SK-N-SH (cell line): ENCODE results near the gene FBXW5. TPM values are rescaled to one million over a fixed set of nuclear protein-coding genes. Genes with fewer than 3 reads are reported as not detected.

ENCODE experiments used
- CTCF ChIA-PET: fragments of 300-600, 350-600 bp; formaldehyde crosslinking; extraction: SDS; loops from one replicate; lab custom pipeline; 2021; lab: Yijun Ruan, JAX
- POLR2A ChIA-PET: fragments of 350-600 bp; sonication (Branson Sonifier 250); formaldehyde crosslinking; extraction: SDS; loops from one replicate; lab custom pipeline; 2020; ENCODE audit warnings: antibody characterized with exemption, inconsistent platforms; lab: Yijun Ruan, JAX
- DNase-seq: peaks from one replicate; pipeline ENCODE4 v3.0.0; 2012
- H2AFZ ChIP-seq: fragments of 200-600 bp; sonication (generic); 2 replicates; pipeline ENCODE4 v1.8.1; 2016; ENCODE audit warnings: antibody characterized with exemption, mild to moderate bottlenecking, low read depth
- H3F3A ChIP-seq: fragments of 200-600 bp; sonication (generic); replicated peaks from 2 replicates; pipeline ENCODE3; 2016; ENCODE audit warnings: antibody characterized with exemption, mild to moderate bottlenecking; ENCODE audit not compliant: insufficient read depth
- H3K27ac ChIP-seq, 2 experiments: fragments of 200-500 bp in 1 of 2; fragments of 200-600 bp in 1 of 2; sonication (Bioruptor generic) in 1 of 2; sonication (generic), shearing (Covaris generic) in 1 of 2; 2 replicates each; pipeline versions ENCODE4 v1.5.1 to v1.6.1; 2014 to 2016; ENCODE audit warnings: low read depth in 2 of 2, inconsistent platforms in 1 of 2, low read length in 1 of 2, mild to moderate bottlenecking in 1 of 2, mixed read lengths in 1 of 2
- H3K27me3 ChIP-seq: fragments of 200-600 bp; sonication (generic), shearing (Covaris generic); 2 replicates; pipeline ENCODE4 v1.6.1; 2016; ENCODE audit warnings: mixed run types; ENCODE audit not compliant: insufficient read depth
- H3K36me3 ChIP-seq, 2 experiments: fragments of 200-500 bp in 1 of 2; fragments of 200-600 bp in 1 of 2; sonication (Bioruptor generic) in 1 of 2; sonication (generic) in 1 of 2; replicated peaks in 1 of 2; 2 replicates each; pipeline versions ENCODE3 to v1.5.1; 2014 to 2016; ENCODE audit warnings: low read length in 1 of 2, mild to moderate bottlenecking in 1 of 2; ENCODE audit not compliant: insufficient read depth in 2 of 2, control insufficient read depth in 1 of 2
- H3K4me1 ChIP-seq, 2 experiments: fragments of 200-500 bp in 1 of 2; fragments of 200-600 bp in 1 of 2; sonication (Bioruptor generic) in 1 of 2; sonication (generic), shearing (Covaris generic) in 1 of 2; 2 replicates each; pipeline versions ENCODE4 v1.5.1 to v1.6.1; 2014 to 2016; ENCODE audit warnings: low read depth in 1 of 2, low read length in 1 of 2, mixed run types in 1 of 2; ENCODE audit not compliant: insufficient read depth in 2 of 2, control insufficient read depth in 1 of 2
- H3K4me2 ChIP-seq: fragments of 200-600 bp; sonication (generic), shearing (Covaris generic); 2 replicates; pipeline ENCODE4 v1.6.1; 2017; ENCODE audit warnings: mixed run types
- H3K4me3 ChIP-seq, 2 experiments: fragments of 200-500 bp in 1 of 2; fragments of 200-600 bp in 1 of 2; sonication (Bioruptor generic) in 1 of 2; sonication (generic), shearing (Covaris generic) in 1 of 2; 2 replicates each; pipeline versions ENCODE4 v1.5.1 to v1.8.1; 2014 to 2016; ENCODE audit warnings: low read depth in 2 of 2, inconsistent platforms in 1 of 2, low read length in 1 of 2, mild to moderate bottlenecking in 1 of 2, mixed read lengths in 1 of 2, moderate library complexity in 1 of 2
- H3K79me2 ChIP-seq: fragments of 200-600 bp; sonication (generic); 2 replicates; pipeline ENCODE4 v1.8.1; 2017; ENCODE audit warnings: mild to moderate bottlenecking; ENCODE audit not compliant: insufficient read depth
- H3K9ac ChIP-seq: fragments of 200-600 bp; sonication (generic); 2 replicates; pipeline ENCODE4 v1.6.1; 2017; ENCODE audit warnings: mixed run types
- H3K9me2 ChIP-seq: fragments of 200-600 bp; sonication (generic); 2 replicates; pipeline ENCODE4 v1.6.1; 2017; ENCODE audit warnings: mixed run types
- H3K9me3 ChIP-seq: fragments of 200-600 bp; sonication (generic); 2 replicates; pipeline ENCODE4 v1.6.1; 2017; ENCODE audit warnings: mixed run types, mild to moderate bottlenecking, moderate library complexity
- H4K20me1 ChIP-seq: fragments of 200-600 bp; sonication (generic); 2 replicates; pipeline ENCODE4 v1.6.1; 2017; ENCODE audit warnings: mild to moderate bottlenecking, mixed run types; ENCODE audit not compliant: insufficient read depth
- CHD2 ChIP-seq: fragments of 150-350 bp; IDR thresholded peaks from 2 replicates; pipeline ENCODE4 v1.6.1; 2018; ENCODE audit warnings: low read length; ENCODE audit not compliant: partially characterized antibody
- CTCF ChIP-seq: fragments of 200-600 bp; sonication (generic); IDR thresholded peaks from 2 replicates; pipeline ENCODE4 v1.6.1; 2017; ENCODE audit warnings: antibody characterized with exemption, mild to moderate bottlenecking, moderate library complexity
- EZH2phosphoT487 ChIP-seq: fragments of 200-600 bp; sonication (generic); IDR thresholded peaks from 2 replicates; pipeline ENCODE4 v1.6.1; 2017; ENCODE audit warnings: low read depth, mixed run types, mild to moderate bottlenecking, antibody characterized with exemption, moderate library complexity, borderline replicate concordance
- FOSL2 ChIP-seq: IDR thresholded peaks from 2 replicates; pipeline ENCODE4 v1.4.0; 2012; ENCODE audit warnings: low read depth, mild to moderate bottlenecking, moderate library complexity, borderline replicate concordance
- FOXM1 ChIP-seq: IDR thresholded peaks from 2 replicates; pipeline ENCODE4 v1.4.0; 2012; ENCODE audit warnings: low read depth, mild to moderate bottlenecking
- GATA2 ChIP-seq: sonication (generic); formaldehyde crosslinking; IDR thresholded peaks from 2 replicates; pipeline ENCODE4 v1.5.0; 2020; ENCODE audit warnings: mild to moderate bottlenecking, missing genetic modification reagents
- JUND ChIP-seq: IDR thresholded peaks from 2 replicates; pipeline ENCODE4 v1.4.0; 2012
- PBX3 ChIP-seq: IDR thresholded peaks from 2 replicates; pipeline ENCODE4; 2012
- TCF12 ChIP-seq: IDR thresholded peaks from 2 replicates; pipeline ENCODE4 v1.4.0; 2012
- USF2 ChIP-seq: fragments of 150-350 bp; IDR thresholded peaks from 2 replicates; pipeline ENCODE4 v1.6.1; 2017; ENCODE audit warnings: antibody characterized with exemption, low read length, low read depth, borderline replicate concordance
- ZBTB33 ChIP-seq: IDR thresholded peaks from 2 replicates; pipeline ENCODE4 v1.4.0; 2012; ENCODE audit warnings: low read depth, borderline replicate concordance
- WGBS: methylation state at CpG from one replicate; pipeline ENCODE4 v1.1.6; 2017; ENCODE audit warnings: low lambda C conversion rate; 5-methylcytosine and 5-hydroxymethylcytosine counted together
- polyA plus RNA-seq, 3 experiments: library from polyadenylated mRNA; depleted of rRNA; stranded (reverse); fragments of >200 nt; gene quantifications; 2 replicates each; pipeline ENCODE4 v1.2.3, GENCODE V29; 2012

Gene FBXW5
- polyA plus RNA-seq, 1 of the 3 experiments (the other 2 are of a cell fraction): 78.9 TPM

GRCh38 chr9:136896027-136896426 is 48.5 kb downstream of the FBXW5 start:
- CTCF ChIA-PET: no interaction called here
- 83% methylated on average over 11 of the region's 11 CpGs for WGBS

GRCh38 chr9:136890661-136891060 is 53.9 kb downstream of the FBXW5 start:
- Histone ChIP-seq H2AFZ (no peak overlapping the region), H3K4me1 (peaks cover 0 to 4% of the 10 kb centered on the region in 2 experiments; a peak in 1 of 4 replicates), H3K79me2 (peaks cover 88% of the 10 kb centered on the region)
- no peak for TF ChIP-seq USF2
- no peak for TF ChIP-seq FOXM1
- TF ChIP-seq FOSL2: no peak
- no peak for TF ChIP-seq CTCF
- TF ChIP-seq PBX3: no peak
- no peak for TF ChIP-seq TCF12
- TF ChIP-seq EZH2phosphoT487: no peak
- no peak for TF ChIP-seq CHD2
- TF ChIP-seq GATA2 (CRISPR knock-in tag): no peak
- no peak for TF ChIP-seq JUND
- TF ChIP-seq, all 33 proteins: peak for 0
- 93% methylated on average over 13 of the region's 13 CpGs for whole genome bisulfite sequencing
- POLR2A ChIA-PET: no interaction called here
- CTCF ChIA-PET: interaction anchor here (0.7 to 1.3 kb wide), 3 partner anchors 54 to 180 kb away, joined by 3 read pairs; partner anchors contain the start of genes FBXW5 and SAPCD2
- Histone ChIP-seq H3K4me2 (no peak overlapping the region), H4K20me1 (peaks cover 13% of the 10 kb centered on the region; the same call in 1 of the 2 replicates), H3K9me3 (no peaks in the 10 kb centered on the region), H3K9ac (no peak overlapping the region), H3K27ac (no peak overlapping the region), H3K27me3 (no peaks in the 10 kb centered on the region), H3K36me3 (no peaks in the 10 kb centered on the region), H3K9me2 (no peaks in the 10 kb centered on the region), H3K4me3 (no peak overlapping the region), H3F3A (no peaks in the 10 kb centered on the region)
- no peak for DNase-seq

More at GRCh38 chr9:136896027-136896426, 48.5 kb downstream of the FBXW5 start:
- no peak overlapping the region for H2AFZ ChIP-seq
- H3K79me2 ChIP-seq: peaks cover 69% of the 10 kb centered on the region
- H3K9me2 ChIP-seq: no peaks in the 10 kb centered on the region
- H3K4me1 ChIP-seq: peaks cover 0 to 2% of the 10 kb centered on the region in 2 experiments; a peak in 1 of 4 replicates
- peaks cover 14% of the 10 kb centered on the region for H3F3A ChIP-seq
- H3K4me2 ChIP-seq: no peak overlapping the region
- POLR2A ChIA-PET: no interaction called here
- H3K9ac ChIP-seq: no peak overlapping the region
- H4K20me1 ChIP-seq: 0 out of 2 replicates have a peak, but pooled peaks cover 3% of the 10 kb centered on the region
- no peak for TF ChIP-seq ZBTB33
- H3K27ac ChIP-seq: no peak overlapping the region
- no peaks in the 10 kb centered on the region for H3K9me3 ChIP-seq
- no peak overlapping the region for H3K4me3 ChIP-seq
- no peaks in the 10 kb centered on the region for H3K27me3 ChIP-seq
- peaks cover 9 to 18% of the 10 kb centered on the region in 2 experiments for H3K36me3 ChIP-seq
- no peak for DNase-seq

Other genes starting within 250 kb of the FBXW5 start
- 24.5 and 27.1 TPM in 2 replicates for gene DIPK1B, start 232.2 kb downstream of the FBXW5 start, polyA plus RNA-seq (2012; rRNA removed)
- not detected in 2 replicates for gene LCN10, start 201.8 kb downstream of the FBXW5 start, polyA plus RNA-seq (2012; rRNA removed)
- not detected in 2 replicates for gene LCN6, start 196.2 kb downstream of the FBXW5 start, polyA plus RNA-seq (2012; rRNA removed)
- not detected in 2 replicates for gene LCN8, start 186.5 kb downstream of the FBXW5 start, polyA plus RNA-seq (2012; rRNA removed)
- gene LCN15, start 180.2 kb downstream of the FBXW5 start, polyA plus RNA-seq (2012; rRNA removed): 0.08 TPM in 1 of 2 replicates, not detected in the other
- gene TMEM141, start 153.4 kb downstream of the FBXW5 start, polyA plus RNA-seq (2012; rRNA removed): 112 and 135 TPM in 2 replicates
- gene CCDC183, start 148.4 kb downstream of the FBXW5 start, polyA plus RNA-seq (2012; rRNA removed): 5.3 and 6.8 TPM in 2 replicates
- gene RABL6, start 136.8 kb downstream of the FBXW5 start, polyA plus RNA-seq (2012; rRNA removed): 40.0 and 43.6 TPM in 2 replicates
- 2.4 and 2.6 TPM in 2 replicates for gene AJM1, start 102.3 kb downstream of the FBXW5 start, polyA plus RNA-seq (2012; rRNA removed)
- gene PHPT1, start 95.3 kb downstream of the FBXW5 start, polyA plus RNA-seq (2012; rRNA removed): 338 and 517 TPM in 2 replicates
- gene MAMDC4, start 92.4 kb downstream of the FBXW5 start, polyA plus RNA-seq (2012; rRNA removed): 4.2 and 5.0 TPM in 2 replicates
- 756 and 1,070 TPM in 2 replicates for gene EDF1, start 78.4 kb downstream of the FBXW5 start, polyA plus RNA-seq (2012; rRNA removed)
- gene TRAF2, start 58.2 kb downstream of the FBXW5 start, polyA plus RNA-seq (2012; rRNA removed): 13.3 and 15.4 TPM in 2 replicates
- gene C8G, start 505 bp upstream of the FBXW5 start, polyA plus RNA-seq (2012; rRNA removed): 0.28 and 0.49 TPM in 2 replicates
- 0.87 and 1.1 TPM in 2 replicates for gene LCN12, start 7.5 kb upstream of the FBXW5 start, polyA plus RNA-seq (2012; rRNA removed)
- not detected in 2 replicates for gene PTGDS, start 32.8 kb upstream of the FBXW5 start, polyA plus RNA-seq (2012; rRNA removed)
- not detected in 2 replicates for gene LCNL1, start 38.3 kb upstream of the FBXW5 start, polyA plus RNA-seq (2012; rRNA removed)
- 37.8 and 52.9 TPM in 2 replicates for gene PAXX, start 47.7 kb upstream of the FBXW5 start, polyA plus RNA-seq (2012; rRNA removed)
- gene CLIC3, start 51.8 kb upstream of the FBXW5 start, polyA plus RNA-seq (2012; rRNA removed): 0.60 and 1.0 TPM in 2 replicates
- gene ABCA2, start 83.5 kb upstream of the FBXW5 start, polyA plus RNA-seq (2012; rRNA removed): 26.0 and 34.7 TPM in 2 replicates
- gene FUT7, start 87.3 kb upstream of the FBXW5 start, polyA plus RNA-seq (2012; rRNA removed): not detected in 2 replicates
- gene NPDC1, start 101.4 kb upstream of the FBXW5 start, polyA plus RNA-seq (2012; rRNA removed): 47.4 and 48.1 TPM in 2 replicates
- not detected in 2 replicates for gene ENTPD2, start 109.3 kb upstream of the FBXW5 start, polyA plus RNA-seq (2012; rRNA removed)
- 4.6 and 6.0 TPM in 2 replicates for gene SAPCD2, start 125.8 kb upstream of the FBXW5 start, polyA plus RNA-seq (2012; rRNA removed)
- 3.2 and 5.6 TPM in 2 replicates for gene UAP1L1, start 132.8 kb upstream of the FBXW5 start, polyA plus RNA-seq (2012; rRNA removed)
- gene MAN1B1, start 142.2 kb upstream of the FBXW5 start, polyA plus RNA-seq (2012; rRNA removed): 57.8 and 61.9 TPM in 2 replicates
- 127 and 141 TPM in 2 replicates for gene DPP7, start 170.0 kb upstream of the FBXW5 start, polyA plus RNA-seq (2012; rRNA removed)
- 0.03 TPM in 1 of 2 replicates, not detected in the other for gene GRIN1, start 194.4 kb upstream of the FBXW5 start, polyA plus RNA-seq (2012; rRNA removed)
- gene LRRC26, start 225.3 kb upstream of the FBXW5 start, polyA plus RNA-seq (2012; rRNA removed): not detected in 2 replicates
- not detected in 2 replicates for gene TMEM210, start 227.3 kb upstream of the FBXW5 start, polyA plus RNA-seq (2012; rRNA removed)
- 35.1 and 37.7 TPM in 2 replicates for gene ANAPC2, start 243.8 kb upstream of the FBXW5 start, polyA plus RNA-seq (2012; rRNA removed)
- gene SSNA1, start 243.9 kb upstream of the FBXW5 start, polyA plus RNA-seq (2012; rRNA removed): 100 and 124 TPM in 2 replicates